Tibial nerve (tissue), 3 donors: ENCODE measurements around the gene RIIAD1.

Experiments used
- CTCF ChIP-seq, 5 experiments: fragments of 200-600 bp in 3 of 5; fragments of 450-650 bp in 2 of 5; sonication (generic) in 3 of 5; IDR thresholded peaks; one replicate each; pipeline ENCODE4 v1.5.1; 2016 to 2019; ENCODE audit warnings: antibody characterized with exemption in 5 of 5, mild to moderate bottlenecking in 3 of 5, moderate library complexity in 2 of 5
- POLR2A ChIP-seq, 2 donors: fragments of 450-650 bp; IDR thresholded peaks; one replicate each; pipeline ENCODE4 v1.6.1; 2017; ENCODE audit warnings: antibody characterized with exemption in 2 of 2, mild to moderate bottlenecking in 2 of 2, moderate library complexity in 2 of 2

- TF ChIP-seq CTCF (IDR thresholded peaks at IDR 0.05) (no peak), POLR2A (IDR thresholded peaks at IDR 0.05) (no peak)
These were observed 18.4 kb upstream of the RIIAD1 start for GRCh38 chr1:151702936-151703335.
